Adipocyte (in vitro differentiated cells): ENCODE measurements around the gene TSGA10IP.
"Not testable (repeated sequence)": the region's sequence is repeated elsewhere in the genome, so short reads cannot be mapped to it uniquely, and the experiment has no call there.

Source experiments
- DNase-seq: peaks from one replicate; pipeline ENCODE4 v3.0.0-alpha.2; 2015; ENCODE audit warnings: low read depth
- H3K27me3 ChIP-seq: replicated peaks from 2 replicates; pipeline ENCODE4 v1.7.0; 2013; ENCODE audit warnings: mild to moderate bottlenecking, low read length, moderate library complexity; ENCODE audit not compliant: control insufficient read depth, insufficient read depth
- H3K36me3 ChIP-seq: 2 replicates; pipeline ENCODE4 v1.7.0; 2013; ENCODE audit warnings: low read length, mild to moderate bottlenecking, moderate library complexity; ENCODE audit not compliant: control insufficient read depth, insufficient read depth, severe bottlenecking
- H3K4me1 ChIP-seq: 2 replicates; pipeline ENCODE4 v1.7.0; 2013; ENCODE audit warnings: mild to moderate bottlenecking, low read length, moderate library complexity; ENCODE audit not compliant: control insufficient read depth, insufficient read depth
- H3K4me3 ChIP-seq: 2 replicates; pipeline ENCODE4 v1.7.0; 2013; ENCODE audit warnings: mild to moderate bottlenecking, low read length, moderate library complexity
- H3K9ac ChIP-seq: 2 replicates; pipeline ENCODE4 v1.7.0; 2013; ENCODE audit warnings: mild to moderate bottlenecking, low read length, moderate library complexity
- H3K9me3 ChIP-seq: 2 replicates; pipeline ENCODE4 v1.7.0; 2013; ENCODE audit warnings: mild to moderate bottlenecking, low read length, moderate library complexity; ENCODE audit not compliant: control insufficient read depth

Gene TSGA10IP

GRCh38 chr11:65934014-65934413 lies 11.3 kb upstream of the TSGA10IP start:
- no peaks in the 10 kb centered on the region for H3K9me3 ChIP-seq
- peak; percentile 19 for DNase-seq

GRCh38 chr11:65937766-65938165 lies 7.5 kb upstream of the TSGA10IP start:
- no peak for DNase-seq
- Histone ChIP-seq H3K27me3 (no peaks in the 10 kb centered on the region), H3K9me3 (no peaks in the 10 kb centered on the region), H3K4me3 (no peak overlapping the region), H3K9ac (no peak overlapping the region), H3K4me1 (peaks cover 6% of the 10 kb centered on the region), H3K36me3 (no peaks in the 10 kb centered on the region)

More at GRCh38 chr11:65934014-65934413, 11.3 kb upstream of the TSGA10IP start:
- Histone ChIP-seq H3K4me3 (no peak overlapping the region), H3K4me1 (peaks cover 12% of the 10 kb centered on the region), H3K27me3 (no peaks in the 10 kb centered on the region), H3K36me3 (no peaks in the 10 kb centered on the region), H3K9ac (no peak overlapping the region)

- no peaks in the 10 kb centered on the region for H3K27me3 ChIP-seq
- no peaks in the 10 kb centered on the region for H3K36me3 ChIP-seq
- H3K9ac ChIP-seq: no peak overlapping the region
- H3K4me3 ChIP-seq: no peak overlapping the region
- peaks cover 4% of the 10 kb centered on the region for H3K4me1 ChIP-seq
- no peaks in the 10 kb centered on the region for H3K9me3 ChIP-seq
- no peak for DNase-seq
These were observed 3.5 kb upstream of the TSGA10IP start for GRCh38 chr11:65941720-65942310.

GRCh38 chr11:65942531-65942930 lies 2.7 kb upstream of the TSGA10IP start:
- Histone ChIP-seq H3K27me3 (no peaks in the 10 kb centered on the region), H3K36me3 (no peaks in the 10 kb centered on the region), H3K9ac (no peak overlapping the region), H3K9me3 (no peaks in the 10 kb centered on the region), H3K4me1 (peaks cover 4% of the 10 kb centered on the region), H3K4me3 (no peak overlapping the region)
- DNase-seq: no peak

- no peak overlapping the region for H3K4me3 ChIP-seq
- H3K9ac ChIP-seq: no peak overlapping the region
- no peaks in the 10 kb centered on the region for H3K27me3 ChIP-seq
- H3K4me1 ChIP-seq: peaks cover 4% of the 10 kb centered on the region
- H3K9me3 ChIP-seq: no peaks in the 10 kb centered on the region
- no peak for DNase-seq
- no peaks in the 10 kb centered on the region for H3K36me3 ChIP-seq
These were observed 1.1 kb upstream of the TSGA10IP start for GRCh38 chr11:65944191-65944590.

GRCh38 chr11:65944767-65945166 lies 513 bp upstream of the TSGA10IP start:
- no peaks in the 10 kb centered on the region for H3K36me3 ChIP-seq
- H3K27me3 ChIP-seq: no peaks in the 10 kb centered on the region

GRCh38 chr11:65945941-65946558 lies 770 bp downstream of the TSGA10IP start:
- no peaks in the 10 kb centered on the region for H3K9me3 ChIP-seq
- H3K27me3 ChIP-seq: no peaks in the 10 kb centered on the region
- H3K36me3 ChIP-seq: no peaks in the 10 kb centered on the region
- no peak for DNase-seq
- H3K4me1 ChIP-seq: peaks cover 4% of the 10 kb centered on the region
- H3K4me3 ChIP-seq: no peak overlapping the region
- H3K9ac ChIP-seq: no peak overlapping the region

More at GRCh38 chr11:65944767-65945166, 513 bp upstream of the TSGA10IP start:
- H3K4me1 ChIP-seq: peaks cover 4% of the 10 kb centered on the region
- H3K4me3 ChIP-seq: no peak overlapping the region
- no peak for DNase-seq
- no peak overlapping the region for H3K9ac ChIP-seq
- H3K9me3 ChIP-seq: no peaks in the 10 kb centered on the region

- Histone ChIP-seq H3K36me3 (no peaks in the 10 kb centered on the region), H3K4me1 (peaks cover 2% of the 10 kb centered on the region), H3K9me3 (no peaks in the 10 kb centered on the region), H3K4me3 (no peak overlapping the region), H3K27me3 (no peaks in the 10 kb centered on the region), H3K9ac (no peak overlapping the region)
- DNase-seq: no peak
These were observed 1.4 kb downstream of the TSGA10IP start for GRCh38 chr11:65946655-65947054.

GRCh38 chr11:65947133-65947532 lies 1.9 kb downstream of the TSGA10IP start:
- Histone ChIP-seq H3K9me3 (no peaks in the 10 kb centered on the region), H3K27me3 (no peaks in the 10 kb centered on the region), H3K4me3 (no peak overlapping the region), H3K9ac (no peak overlapping the region), H3K36me3 (no peaks in the 10 kb centered on the region), H3K4me1 (no peaks in the 10 kb centered on the region)
- no peak for DNase-seq

- no peak overlapping the region for H3K4me3 ChIP-seq
- no peaks in the 10 kb centered on the region for H3K36me3 ChIP-seq
- no peaks in the 10 kb centered on the region for H3K9me3 ChIP-seq
- no peaks in the 10 kb centered on the region for H3K27me3 ChIP-seq
- no peak overlapping the region for H3K9ac ChIP-seq
- no peaks in the 10 kb centered on the region for H3K4me1 ChIP-seq
- no peak for DNase-seq
These were observed 2.4 kb downstream of the TSGA10IP start for GRCh38 chr11:65947603-65948125.

- not testable (repeated sequence) for H3K27me3 ChIP-seq, H3K9ac ChIP-seq, DNase-seq, H3K4me3 ChIP-seq, H3K9me3 ChIP-seq, H3K36me3 ChIP-seq, H3K4me1 ChIP-seq
These were observed 5.4 kb downstream of the TSGA10IP start for GRCh38 chr11:65950711-65951110.
